SH-SY5Y (cell line): ENCODE results near the gene TBC1D30.

Experiments
- GATA2 ChIP-seq: IDR thresholded peaks from 2 replicates; pipeline ENCODE4 v1.6.1; 2011; ENCODE audit warnings: mild to moderate bottlenecking, low read depth, low read length
- GATA3 ChIP-seq: IDR thresholded peaks from 2 replicates; pipeline ENCODE4 v1.6.1; 2011; ENCODE audit warnings: low read depth, mild to moderate bottlenecking, low read length, moderate library complexity

GRCh38 chr12:64911081-64911480, 86.6 kb downstream of the TBC1D30 start:
- TF ChIP-seq GATA2 (no peak), GATA3 (no peak)
